PFSK-1 (cell line): ENCODE results near the gene GAREM1.

ENCODE experiments used
- FOXP2 ChIP-seq: optimal IDR thresholded peaks from 2 replicates; pipeline ENCODE3; 2011; ENCODE audit warnings: borderline replicate concordance, control low read depth, inconsistent platforms; ENCODE audit not compliant: insufficient read depth; ENCODE audit errors: extremely low read length, extremely low read depth
- POLR2AphosphoS5 ChIP-seq: IDR thresholded peaks from 2 replicates; pipeline ENCODE4 v1.6.1; 2012; ENCODE audit warnings: low read depth, mild to moderate bottlenecking, control low read depth, low read length, moderate library complexity
- REST ChIP-seq, 2 experiments: IDR thresholded peaks; 2 replicates each; pipeline versions ENCODE4 v1.6.1 to v1.8.0; 2011 to 2012; ENCODE audit warnings: low read depth in 2 of 2, low read length in 2 of 2, control low read depth in 1 of 2, inconsistent platforms in 1 of 2, mild to moderate bottlenecking in 1 of 2, moderate library complexity in 1 of 2; ENCODE audit not compliant: insufficient read depth in 1 of 2
- SIN3A ChIP-seq: IDR thresholded peaks from 2 replicates; pipeline ENCODE4 v1.6.1; 2012; ENCODE audit warnings: mild to moderate bottlenecking, low read length, moderate library complexity, borderline replicate concordance; ENCODE audit not compliant: insufficient read depth
- TAF1 ChIP-seq: IDR thresholded peaks from 2 replicates; pipeline ENCODE4 v1.6.1; 2012; ENCODE audit warnings: low read length, control low read depth, borderline replicate concordance; ENCODE audit not compliant: insufficient read depth

The GAREM1 gene

GRCh38 chr18:32358529-32358928 is 112.2 kb downstream of the GAREM1 start:
- TF ChIP-seq REST (IDR thresholded peaks at IDR 0.05; ENCODE audit: insufficient read depth in 1 of 2, low read depth in 2 of 2, low read length in 2 of 2) (no peak), POLR2AphosphoS5 (no peak), SIN3A (no peak), FOXP2 (no peak), TAF1 (no peak)

- no peak for TF ChIP-seq FOXP2
- TF ChIP-seq POLR2AphosphoS5, result no peak
- TF ChIP-seq TAF1, result no peak
- no peak for TF ChIP-seq REST (IDR thresholded peaks at IDR 0.05; ENCODE audit: insufficient read depth in 1 of 2, low read depth in 2 of 2, low read length in 2 of 2)
- no peak for TF ChIP-seq SIN3A
These were observed 112.6 kb downstream of the GAREM1 start for GRCh38 chr18:32358075-32358474.

GRCh38 chr18:32355896-32356295 is 114.8 kb downstream of the GAREM1 start:
- TF ChIP-seq REST (IDR thresholded peaks at IDR 0.05; ENCODE audit: insufficient read depth in 1 of 2, low read depth in 2 of 2, low read length in 2 of 2) (no peak), TAF1 (no peak), POLR2AphosphoS5 (no peak), SIN3A (no peak), FOXP2 (no peak)

GRCh38 chr18:32354518-32354917 is 116.2 kb downstream of the GAREM1 start:
- TF ChIP-seq TAF1, result no peak
- TF ChIP-seq FOXP2, result no peak
- no peak for TF ChIP-seq REST (IDR thresholded peaks at IDR 0.05; ENCODE audit: insufficient read depth in 1 of 2, low read depth in 2 of 2, low read length in 2 of 2)

- TF ChIP-seq TAF1 (no peak), FOXP2 (no peak), SIN3A (no peak), REST (IDR thresholded peaks at IDR 0.05; ENCODE audit: insufficient read depth in 1 of 2, low read depth in 2 of 2, low read length in 2 of 2) (no peak), POLR2AphosphoS5 (no peak)
These were observed 117.4 kb downstream of the GAREM1 start for GRCh38 chr18:32353257-32353656.
